GM12874 (cell line): ENCODE measurements around the gene LCE5A.

Source experiments
- TF ChIP-seq, protein P1 (sequence below): IDR thresholded peaks from 2 replicates; pipeline ENCODE4 v1.5.1; 2011; ENCODE audit warnings: low read depth, mild to moderate bottlenecking, control low read depth, low read length, moderate library complexity; ENCODE audit not compliant: insufficient read depth

Gene LCE5A

DNA sequence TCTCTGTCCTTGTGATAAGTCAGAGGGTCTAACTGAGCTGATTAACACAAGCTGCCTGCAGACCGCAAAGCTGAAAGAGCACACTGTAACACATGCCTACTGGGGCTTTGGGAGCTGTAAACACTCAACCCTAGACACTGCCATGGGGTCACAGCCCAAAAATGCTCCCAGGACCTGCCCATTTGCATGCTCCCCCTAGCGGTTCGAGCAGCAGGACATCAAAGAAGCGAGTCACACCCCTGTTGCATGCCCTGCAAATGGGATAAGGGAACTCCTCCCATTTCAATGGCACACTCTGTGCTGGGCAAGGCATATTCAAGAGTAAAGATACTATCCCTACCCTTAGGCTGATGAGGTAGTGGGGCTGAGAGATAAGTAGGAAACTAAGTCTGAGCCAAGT, 33.2 kb downstream of the LCE5A start:
- TF ChIP-seq, protein P1, sequence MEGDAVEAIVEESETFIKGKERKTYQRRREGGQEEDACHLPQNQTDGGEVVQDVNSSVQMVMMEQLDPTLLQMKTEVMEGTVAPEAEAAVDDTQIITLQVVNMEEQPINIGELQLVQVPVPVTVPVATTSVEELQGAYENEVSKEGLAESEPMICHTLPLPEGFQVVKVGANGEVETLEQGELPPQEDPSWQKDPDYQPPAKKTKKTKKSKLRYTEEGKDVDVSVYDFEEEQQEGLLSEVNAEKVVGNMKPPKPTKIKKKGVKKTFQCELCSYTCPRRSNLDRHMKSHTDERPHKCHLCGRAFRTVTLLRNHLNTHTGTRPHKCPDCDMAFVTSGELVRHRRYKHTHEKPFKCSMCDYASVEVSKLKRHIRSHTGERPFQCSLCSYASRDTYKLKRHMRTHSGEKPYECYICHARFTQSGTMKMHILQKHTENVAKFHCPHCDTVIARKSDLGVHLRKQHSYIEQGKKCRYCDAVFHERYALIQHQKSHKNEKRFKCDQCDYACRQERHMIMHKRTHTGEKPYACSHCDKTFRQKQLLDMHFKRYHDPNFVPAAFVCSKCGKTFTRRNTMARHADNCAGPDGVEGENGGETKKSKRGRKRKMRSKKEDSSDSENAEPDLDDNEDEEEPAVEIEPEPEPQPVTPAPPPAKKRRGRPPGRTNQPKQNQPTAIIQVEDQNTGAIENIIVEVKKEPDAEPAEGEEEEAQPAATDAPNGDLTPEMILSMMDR, result peak; percentile 60

DNA sequence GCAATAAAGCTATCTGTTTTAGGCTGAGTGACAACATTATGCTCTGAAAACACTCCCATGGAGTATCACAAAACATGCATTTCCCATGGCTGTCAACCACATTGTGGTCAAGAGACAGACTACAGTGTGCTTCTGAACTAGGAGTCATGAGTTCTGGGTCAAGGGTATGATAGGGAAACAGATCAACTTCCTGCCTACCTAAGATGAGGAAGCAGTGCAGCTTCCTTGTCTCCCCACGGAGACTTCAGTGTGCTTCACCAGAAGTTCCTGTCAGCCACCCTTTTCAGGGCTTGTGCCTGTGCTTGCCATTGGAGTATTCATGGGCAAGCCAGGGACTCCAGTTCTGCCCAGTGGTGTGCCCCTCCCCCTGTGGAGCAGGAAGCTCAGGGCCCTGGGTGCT, 36.1 kb downstream of the LCE5A start:
- TF ChIP-seq, protein P1, result no peak
